ENCODE data around the gene CCDC88C. TPM values are rescaled to one million over a fixed set of nuclear protein-coding genes. Genes with fewer than 3 reads are reported as not detected.

The CCDC88C gene
- total RNA-seq, 1 donor = 0.36 TPM

DNA sequence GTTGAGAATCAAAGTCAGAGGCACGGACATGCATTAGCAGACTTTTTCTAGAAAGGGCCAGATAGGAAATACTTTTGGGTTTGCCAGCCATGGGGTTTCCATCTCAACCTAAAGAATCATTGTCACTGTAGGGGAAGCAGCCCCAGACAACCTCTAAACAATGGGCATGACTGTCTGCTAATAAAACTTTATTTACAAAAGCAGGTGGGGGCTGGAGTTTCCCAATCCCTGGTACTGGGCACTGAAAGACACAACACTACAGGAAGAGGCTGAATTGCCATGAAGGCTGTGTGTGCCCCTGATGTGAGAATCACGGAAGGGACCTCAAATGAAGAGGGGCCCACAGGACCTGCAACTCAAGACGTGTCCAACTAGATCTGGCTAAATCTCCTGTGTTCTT, 111.1 kb downstream of the CCDC88C start:
- Histone ChIP-seq H3K4me1 (ENCODE audit: insufficient read depth, low read length) (no peaks in the 10 kb centered on the region), H3K79me2 (ENCODE audit: insufficient read depth, low read length) (no peaks in the 10 kb centered on the region), H3K4me3 (ENCODE audit: insufficient read depth, low read length) (no peak overlapping the region), H3K27me3 (ENCODE audit: insufficient read depth, low read length) (peaks cover 14% of the 10 kb centered on the region), H3K27ac (ENCODE audit: low read depth, low read length) (no peak overlapping the region), H3K9me3 (ENCODE audit: low read depth, low read length) (no peaks in the 10 kb centered on the region), H3K36me3 (ENCODE audit: insufficient read depth, low read length) (no peaks in the 10 kb centered on the region), H4K20me1 (ENCODE audit: insufficient read depth, low read length) (no peaks in the 10 kb centered on the region), H2AFZ (ENCODE audit: low read length) (no peak overlapping the region), H3K4me2 (ENCODE audit: insufficient read depth, low read length) (no peak overlapping the region)
- DNase-seq (ENCODE audit: insufficient read length, low spot score, missing footprints) = no peak
- TF ChIP-seq, protein P1, sequence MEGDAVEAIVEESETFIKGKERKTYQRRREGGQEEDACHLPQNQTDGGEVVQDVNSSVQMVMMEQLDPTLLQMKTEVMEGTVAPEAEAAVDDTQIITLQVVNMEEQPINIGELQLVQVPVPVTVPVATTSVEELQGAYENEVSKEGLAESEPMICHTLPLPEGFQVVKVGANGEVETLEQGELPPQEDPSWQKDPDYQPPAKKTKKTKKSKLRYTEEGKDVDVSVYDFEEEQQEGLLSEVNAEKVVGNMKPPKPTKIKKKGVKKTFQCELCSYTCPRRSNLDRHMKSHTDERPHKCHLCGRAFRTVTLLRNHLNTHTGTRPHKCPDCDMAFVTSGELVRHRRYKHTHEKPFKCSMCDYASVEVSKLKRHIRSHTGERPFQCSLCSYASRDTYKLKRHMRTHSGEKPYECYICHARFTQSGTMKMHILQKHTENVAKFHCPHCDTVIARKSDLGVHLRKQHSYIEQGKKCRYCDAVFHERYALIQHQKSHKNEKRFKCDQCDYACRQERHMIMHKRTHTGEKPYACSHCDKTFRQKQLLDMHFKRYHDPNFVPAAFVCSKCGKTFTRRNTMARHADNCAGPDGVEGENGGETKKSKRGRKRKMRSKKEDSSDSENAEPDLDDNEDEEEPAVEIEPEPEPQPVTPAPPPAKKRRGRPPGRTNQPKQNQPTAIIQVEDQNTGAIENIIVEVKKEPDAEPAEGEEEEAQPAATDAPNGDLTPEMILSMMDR (IDR thresholded peaks at IDR 0.05; ENCODE audit: extremely low read depth, low read depth, low read length) = no peak

DNA sequence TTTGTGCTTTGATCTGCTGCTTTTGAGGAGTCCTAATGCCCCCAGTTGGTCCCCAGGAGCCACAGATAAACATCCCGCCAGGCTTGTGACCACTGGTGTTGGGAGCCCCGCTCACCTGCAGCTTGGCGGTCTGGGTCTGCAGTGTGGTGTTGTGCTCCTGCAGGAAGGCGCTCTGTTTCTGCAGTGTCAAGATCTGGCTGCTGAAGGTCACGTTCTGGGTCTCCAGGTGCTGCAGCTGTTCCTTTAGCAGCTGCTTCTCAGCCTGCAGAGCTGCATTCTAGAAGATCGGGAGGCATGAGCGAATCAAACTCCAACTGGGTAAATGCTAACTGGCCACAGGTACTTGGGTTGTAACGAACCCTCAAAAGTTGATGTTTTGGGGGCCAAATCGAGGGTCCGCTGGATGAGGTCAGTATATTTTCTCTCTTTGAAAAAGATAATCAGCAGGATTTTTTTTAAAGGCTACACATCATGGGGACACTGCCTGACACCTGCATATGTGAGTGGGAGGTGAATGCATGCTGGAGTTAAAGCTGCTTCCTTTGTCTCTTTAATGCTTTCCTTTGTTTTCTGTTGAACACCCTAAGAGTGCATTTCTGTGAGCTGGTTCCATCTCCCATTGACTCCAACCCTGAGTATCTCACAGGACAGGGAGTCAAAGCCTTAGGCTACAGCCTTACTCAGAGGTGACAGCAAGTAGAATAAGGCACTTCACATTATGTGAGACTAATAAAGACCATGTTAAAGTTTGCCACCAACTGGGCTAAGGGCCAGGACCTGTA, 111.8 kb downstream of the CCDC88C start:
- Histone ChIP-seq H3K9me3 (ENCODE audit: low read depth, low read length) (no peaks in the 10 kb centered on the region), H3K27me3 (ENCODE audit: insufficient read depth, low read length) (peaks cover 14% of the 10 kb centered on the region), H3K4me2 (ENCODE audit: insufficient read depth, low read length) (no peak overlapping the region), H3K4me3 (ENCODE audit: insufficient read depth, low read length) (no peak overlapping the region), H2AFZ (ENCODE audit: low read length) (no peak overlapping the region), H3K4me1 (ENCODE audit: insufficient read depth, low read length) (no peaks in the 10 kb centered on the region), H4K20me1 (ENCODE audit: insufficient read depth, low read length) (no peaks in the 10 kb centered on the region), H3K36me3 (ENCODE audit: insufficient read depth, low read length) (no peaks in the 10 kb centered on the region), H3K27ac (ENCODE audit: low read depth, low read length) (no peak overlapping the region), H3K79me2 (ENCODE audit: insufficient read depth, low read length) (no peaks in the 10 kb centered on the region)
- no peak for DNase-seq (ENCODE audit: insufficient read length, low spot score, missing footprints)
- TF ChIP-seq, protein P1 (IDR thresholded peaks at IDR 0.05; ENCODE audit: extremely low read depth, low read depth, low read length) = no peak

DNA sequence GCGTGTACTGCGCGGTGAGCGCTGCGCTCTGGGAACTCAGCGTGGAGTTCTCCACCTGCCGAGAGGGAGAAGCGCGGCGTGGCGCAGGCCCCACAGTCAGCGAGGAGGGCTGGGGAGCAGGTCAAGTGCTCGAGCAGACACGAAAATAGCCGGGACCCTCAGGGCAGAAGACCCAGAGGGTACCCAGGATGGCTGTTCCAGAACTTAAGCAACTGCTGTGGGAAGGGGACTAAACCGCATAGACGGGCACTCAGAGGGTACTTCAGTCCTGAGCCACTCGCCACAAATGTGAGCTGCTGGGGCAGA, 113.7 kb downstream of the CCDC88C start:
- H3K79me2 ChIP-seq (ENCODE audit: insufficient read depth, low read length) = no peaks in the 10 kb centered on the region
- no peaks in the 10 kb centered on the region for H3K36me3 ChIP-seq (ENCODE audit: insufficient read depth, low read length)
- no peak overlapping the region for H2AFZ ChIP-seq (ENCODE audit: low read length)
- H3K27me3 ChIP-seq (ENCODE audit: insufficient read depth, low read length) = peaks cover 14% of the 10 kb centered on the region
- H3K4me2 ChIP-seq (ENCODE audit: insufficient read depth, low read length) = no peak overlapping the region
- no peak overlapping the region for H3K4me3 ChIP-seq (ENCODE audit: insufficient read depth, low read length)
- TF ChIP-seq, protein P1 (IDR thresholded peaks at IDR 0.05; ENCODE audit: extremely low read depth, low read depth, low read length) = no peak
- no peak overlapping the region for H3K27ac ChIP-seq (ENCODE audit: low read depth, low read length)
- no peak for DNase-seq (ENCODE audit: insufficient read length, low spot score, missing footprints)
- no peaks in the 10 kb centered on the region for H3K9me3 ChIP-seq (ENCODE audit: low read depth, low read length)
- H3K4me1 ChIP-seq (ENCODE audit: insufficient read depth, low read length) = no peaks in the 10 kb centered on the region
- H4K20me1 ChIP-seq (ENCODE audit: insufficient read depth, low read length) = no peaks in the 10 kb centered on the region

DNA sequence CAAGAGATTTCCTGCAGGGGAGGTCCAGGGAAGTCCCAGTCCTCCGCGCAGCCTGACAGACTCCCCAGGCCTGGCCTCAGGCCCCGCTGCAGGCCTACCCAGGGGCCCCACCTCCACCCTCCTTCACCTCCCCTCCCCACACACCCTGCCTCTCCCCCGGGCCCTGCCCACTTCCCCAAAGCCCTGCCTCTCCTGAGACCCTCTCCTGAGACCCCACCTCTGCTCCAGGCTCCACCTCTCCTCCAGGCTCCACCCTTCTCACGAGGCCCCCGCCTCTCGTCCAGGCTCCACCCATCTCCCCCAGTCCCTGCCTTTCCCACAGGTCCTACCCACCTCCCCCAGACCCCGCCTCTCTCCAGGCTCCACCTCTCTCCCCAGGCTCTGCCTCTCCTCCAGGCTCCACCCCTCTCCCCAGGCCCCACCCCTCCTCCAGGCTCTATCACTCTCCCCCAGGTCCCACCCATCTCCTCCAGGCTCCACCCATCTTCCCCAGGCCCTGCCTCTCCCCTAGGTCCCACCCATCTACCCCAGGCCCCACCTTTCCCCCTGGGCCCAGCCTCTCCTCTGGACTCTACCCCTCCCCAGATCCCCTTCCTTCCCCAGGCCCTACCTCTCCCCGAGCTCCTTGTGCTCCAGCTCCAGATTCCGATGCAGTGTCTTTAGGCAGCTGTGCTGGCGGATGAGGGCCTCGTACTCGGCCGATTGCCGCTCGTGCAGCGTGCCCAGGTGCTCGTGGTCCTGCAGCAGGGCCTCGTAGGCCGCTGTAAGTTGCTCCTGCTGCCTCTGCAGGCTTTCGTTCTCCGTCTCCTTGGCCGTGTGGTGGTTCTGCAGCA, 114.3 kb downstream of the CCDC88C start:
- peak; percentile 84 for DNase-seq (ENCODE audit: insufficient read length, low spot score, missing footprints)
- H3K4me1 ChIP-seq (ENCODE audit: insufficient read depth, low read length) = no peaks in the 10 kb centered on the region
- H3K4me3 ChIP-seq (ENCODE audit: insufficient read depth, low read length) = no peak overlapping the region
- TF ChIP-seq, protein P1 (IDR thresholded peaks at IDR 0.05; ENCODE audit: extremely low read depth, low read depth, low read length) = no peak
- H3K79me2 ChIP-seq (ENCODE audit: insufficient read depth, low read length) = no peaks in the 10 kb centered on the region
- H3K27ac ChIP-seq (ENCODE audit: low read depth, low read length) = no peak overlapping the region
- no peak overlapping the region for H3K4me2 ChIP-seq (ENCODE audit: insufficient read depth, low read length)
- H4K20me1 ChIP-seq (ENCODE audit: insufficient read depth, low read length) = no peaks in the 10 kb centered on the region
- H2AFZ ChIP-seq (ENCODE audit: low read length) = no peak overlapping the region
- no peaks in the 10 kb centered on the region for H3K36me3 ChIP-seq (ENCODE audit: insufficient read depth, low read length)
- H3K9me3 ChIP-seq (ENCODE audit: low read depth, low read length) = no peaks in the 10 kb centered on the region
- H3K27me3 ChIP-seq (ENCODE audit: insufficient read depth, low read length) = peaks cover 14% of the 10 kb centered on the region

Data from osteoblast (primary cell).